ENCODE results near the gene EIF4G2.

- TF ChIP-seq CTCF (IDR thresholded peaks at IDR 0.05) (no peak), POLR2A (IDR thresholded peaks at IDR 0.05) (no peak)
Measured at GRCh38 chr11:10751581-10751940, 57.2 kb downstream of the EIF4G2 start.

Data from heart left ventricle (tissue), 13 donors.